NCI-H345 (cell line): ENCODE measurements around the gene NPEPL1.

Experiments
- DNase-seq: peaks from one replicate; lab custom pipeline; 2025; lab: John Stamatoyannopoulos, UW

NPEPL1 gene

GRCh38 chr20:58658760-58659159, 33.8 kb upstream of the NPEPL1 start:
- no peak for DNase-seq

- peak; percentile 22 for DNase-seq
Measured at GRCh38 chr20:58659841-58660240, 32.8 kb upstream of the NPEPL1 start.

GRCh38 chr20:58660855-58661597, 31.6 kb upstream of the NPEPL1 start:
- DNase-seq = no peak

GRCh38 chr20:58661598-58662473, 30.8 kb upstream of the NPEPL1 start:
- no peak for DNase-seq

GRCh38 chr20:58664331-58664730, 28.3 kb upstream of the NPEPL1 start:
- DNase-seq = no peak

GRCh38 chr20:58664883-58665282, 27.7 kb upstream of the NPEPL1 start:
- DNase-seq = no peak

GRCh38 chr20:58665606-58666005, 27.0 kb upstream of the NPEPL1 start:
- DNase-seq = no peak

GRCh38 chr20:58666702-58667101, 25.9 kb upstream of the NPEPL1 start:
- no peak for DNase-seq

- DNase-seq = no peak
Measured at GRCh38 chr20:58667975-58668374, 24.6 kb upstream of the NPEPL1 start.

GRCh38 chr20:58668901-58669286, 23.7 kb upstream of the NPEPL1 start:
- DNase-seq = no peak

GRCh38 chr20:58669287-58670006, 23.2 kb upstream of the NPEPL1 start:
- DNase-seq = no peak

- DNase-seq = no peak
Measured at GRCh38 chr20:58670102-58670501, 22.5 kb upstream of the NPEPL1 start.

GRCh38 chr20:58670659-58671058, 21.9 kb upstream of the NPEPL1 start:
- no peak for DNase-seq

- no peak for DNase-seq
Measured at GRCh38 chr20:58673119-58673518, 19.5 kb upstream of the NPEPL1 start.

GRCh38 chr20:58675146-58675584, 17.4 kb upstream of the NPEPL1 start:
- DNase-seq = no peak

- DNase-seq = no peak
Measured at GRCh38 chr20:58675641-58676040, 17.0 kb upstream of the NPEPL1 start.

GRCh38 chr20:58676161-58676560, 16.4 kb upstream of the NPEPL1 start:
- DNase-seq = no peak

- DNase-seq = no peak
Measured at GRCh38 chr20:58677079-58677604, 15.5 kb upstream of the NPEPL1 start.

GRCh38 chr20:58677808-58678207, 14.8 kb upstream of the NPEPL1 start:
- DNase-seq = no peak

- no peak for DNase-seq
Measured at GRCh38 chr20:58678806-58679205, 13.8 kb upstream of the NPEPL1 start.

GRCh38 chr20:58682656-58683531, 9.7 kb upstream of the NPEPL1 start:
- DNase-seq = no peak
